Measurements from ENCODE around the gene DCAF16. TPM values are rescaled to one million over a fixed set of nuclear protein-coding genes. Genes with fewer than 3 reads are reported as not detected.

Gene DCAF16
- total RNA-seq, 1 donor from 2014 or later, result 26.5 TPM

DNA sequence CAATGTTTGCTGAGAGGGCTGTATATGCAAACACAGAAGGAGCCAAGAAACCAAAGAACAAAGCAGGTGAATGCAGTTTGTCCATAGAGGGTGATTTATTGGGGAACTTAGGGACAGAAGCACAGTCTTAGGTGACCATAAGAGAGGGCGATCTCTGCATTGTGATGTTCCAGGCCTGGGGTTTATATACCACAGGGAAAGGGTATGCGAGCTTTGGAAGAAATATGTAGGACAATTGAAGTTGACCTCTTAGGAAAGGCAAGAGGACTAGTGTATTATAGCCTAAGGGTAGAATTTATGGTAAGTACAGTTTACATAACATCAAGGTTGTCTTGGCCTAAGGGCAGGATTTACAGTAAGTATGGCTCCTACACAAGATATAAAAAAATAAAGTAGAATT lies 56.9 kb downstream of the DCAF16 start:
- Histone ChIP-seq H3K4me1 (no peaks in the 10 kb centered on the region), H3K4me3 (no peak overlapping the region), H3K36me3 (no peaks in the 10 kb centered on the region), H3K9me3 (no peaks in the 10 kb centered on the region), H3K27me3 (no peaks in the 10 kb centered on the region), H3K27ac (no peak overlapping the region)
- intact Hi-C loops (cut with DNase I), result no loop called here
- TF ChIP-seq POLR2AphosphoS5 (IDR thresholded peaks at IDR 0.05; ENCODE audit: insufficient read depth in 1 of 2, low read depth in 1 of 2) (no peak), POLR2A (IDR thresholded peaks at IDR 0.05) (no peak)
- TF ChIP-seq, protein P1, sequence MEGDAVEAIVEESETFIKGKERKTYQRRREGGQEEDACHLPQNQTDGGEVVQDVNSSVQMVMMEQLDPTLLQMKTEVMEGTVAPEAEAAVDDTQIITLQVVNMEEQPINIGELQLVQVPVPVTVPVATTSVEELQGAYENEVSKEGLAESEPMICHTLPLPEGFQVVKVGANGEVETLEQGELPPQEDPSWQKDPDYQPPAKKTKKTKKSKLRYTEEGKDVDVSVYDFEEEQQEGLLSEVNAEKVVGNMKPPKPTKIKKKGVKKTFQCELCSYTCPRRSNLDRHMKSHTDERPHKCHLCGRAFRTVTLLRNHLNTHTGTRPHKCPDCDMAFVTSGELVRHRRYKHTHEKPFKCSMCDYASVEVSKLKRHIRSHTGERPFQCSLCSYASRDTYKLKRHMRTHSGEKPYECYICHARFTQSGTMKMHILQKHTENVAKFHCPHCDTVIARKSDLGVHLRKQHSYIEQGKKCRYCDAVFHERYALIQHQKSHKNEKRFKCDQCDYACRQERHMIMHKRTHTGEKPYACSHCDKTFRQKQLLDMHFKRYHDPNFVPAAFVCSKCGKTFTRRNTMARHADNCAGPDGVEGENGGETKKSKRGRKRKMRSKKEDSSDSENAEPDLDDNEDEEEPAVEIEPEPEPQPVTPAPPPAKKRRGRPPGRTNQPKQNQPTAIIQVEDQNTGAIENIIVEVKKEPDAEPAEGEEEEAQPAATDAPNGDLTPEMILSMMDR (IDR thresholded peaks at IDR 0.05), result no peak
- DNase-seq (ENCODE audit: extremely low spot score in 2 of 2), result no peak

Other genes starting within 250 kb of the DCAF16 start
- gene LAP3, start 233.6 kb downstream of the DCAF16 start, total RNA-seq, result 77.6 TPM
- gene MED28, start 196.1 kb downstream of the DCAF16 start, total RNA-seq, result 14.0 TPM
- not detected for gene FAM184B, start 29.1 kb downstream of the DCAF16 start, total RNA-seq
- gene NCAPG, start 222 bp upstream of the DCAF16 start, total RNA-seq, result 1.5 TPM
- 6.9 TPM for gene LCORL, start 211.0 kb upstream of the DCAF16 start, total RNA-seq

All from vagina (tissue), 2 donors.